HUES48 (cell line): ENCODE data around the gene MPPED1.

Experiments
- H3K27ac ChIP-seq: one replicate; pipeline ENCODE4 v1.7.0; 2013; ENCODE audit warnings: low read depth, low read length, inconsistent platforms
- H3K27me3 ChIP-seq: 2 replicates; pipeline ENCODE4 v1.6.1; 2013; ENCODE audit warnings: mild to moderate bottlenecking, low read length; ENCODE audit not compliant: control insufficient read depth, insufficient read depth
- H3K36me3 ChIP-seq: 2 replicates; pipeline ENCODE4 v1.6.1; 2013; ENCODE audit warnings: low read length; ENCODE audit not compliant: control insufficient read depth, insufficient read depth
- H3K4me1 ChIP-seq: 2 replicates; pipeline ENCODE4 v1.6.1; 2013; ENCODE audit warnings: mild to moderate bottlenecking, low read length; ENCODE audit not compliant: control insufficient read depth, insufficient read depth
- H3K4me3 ChIP-seq: 2 replicates; pipeline ENCODE4 v1.5.1; 2013; ENCODE audit warnings: mild to moderate bottlenecking, low read depth, low read length
- H3K9ac ChIP-seq: 2 replicates; pipeline ENCODE4 v1.6.1; 2013; ENCODE audit warnings: mild to moderate bottlenecking, low read depth, low read length, moderate library complexity
- H3K9me3 ChIP-seq: 2 replicates; pipeline ENCODE4 v1.6.1; 2013; ENCODE audit warnings: low read length; ENCODE audit not compliant: control insufficient read depth, insufficient read depth

MPPED1 gene

GRCh38 chr22:43504666-43505261 is 93.0 kb downstream of the MPPED1 start:
- Histone ChIP-seq H3K27me3 (no peaks in the 10 kb centered on the region), H3K9me3 (no peaks in the 10 kb centered on the region; the same call in 1 of the 2 replicates), H3K36me3 (no peaks in the 10 kb centered on the region), H3K27ac (no peak overlapping the region), H3K9ac (no peak overlapping the region), H3K4me1 (no peaks in the 10 kb centered on the region), H3K4me3 (no peak overlapping the region)

- H3K4me1 ChIP-seq = no peaks in the 10 kb centered on the region
- no peak overlapping the region for H3K27ac ChIP-seq
- H3K9ac ChIP-seq = no peak overlapping the region
- H3K9me3 ChIP-seq = no peaks in the 10 kb centered on the region; the same call in 1 of the 2 replicates
- H3K36me3 ChIP-seq = no peaks in the 10 kb centered on the region
- no peaks in the 10 kb centered on the region for H3K27me3 ChIP-seq
- no peak overlapping the region for H3K4me3 ChIP-seq
These were observed 93.6 kb downstream of the MPPED1 start for GRCh38 chr22:43505423-43505822.

GRCh38 chr22:43505896-43506295 is 94.1 kb downstream of the MPPED1 start:
- H3K9me3 ChIP-seq = no peaks in the 10 kb centered on the region; the same call in 1 of the 2 replicates
- H3K27ac ChIP-seq = no peak overlapping the region
- no peaks in the 10 kb centered on the region for H3K4me1 ChIP-seq
- H3K27me3 ChIP-seq = no peaks in the 10 kb centered on the region
- H3K4me3 ChIP-seq = no peak overlapping the region
- no peak overlapping the region for H3K9ac ChIP-seq
- no peaks in the 10 kb centered on the region for H3K36me3 ChIP-seq

- H3K36me3 ChIP-seq = no peaks in the 10 kb centered on the region
- no peak overlapping the region for H3K27ac ChIP-seq
- no peak overlapping the region for H3K4me3 ChIP-seq
- no peaks in the 10 kb centered on the region for H3K4me1 ChIP-seq
- no peaks in the 10 kb centered on the region; the same call in 1 of the 2 replicates for H3K9me3 ChIP-seq
- H3K27me3 ChIP-seq = no peaks in the 10 kb centered on the region
- no peak overlapping the region for H3K9ac ChIP-seq
These were observed 94.7 kb downstream of the MPPED1 start for GRCh38 chr22:43506487-43506886.

GRCh38 chr22:43507235-43507634 is 95.4 kb downstream of the MPPED1 start:
- no peaks in the 10 kb centered on the region for H3K27me3 ChIP-seq
- H3K4me3 ChIP-seq = no peak overlapping the region
- H3K27ac ChIP-seq = no peak overlapping the region
- no peaks in the 10 kb centered on the region; the same call in 1 of the 2 replicates for H3K9me3 ChIP-seq
- no peaks in the 10 kb centered on the region for H3K36me3 ChIP-seq
- H3K9ac ChIP-seq = no peak overlapping the region
- no peaks in the 10 kb centered on the region for H3K4me1 ChIP-seq

GRCh38 chr22:43508489-43508888 is 96.7 kb downstream of the MPPED1 start:
- no peaks in the 10 kb centered on the region; the same call in 1 of the 2 replicates for H3K9me3 ChIP-seq
- no peak overlapping the region for H3K9ac ChIP-seq
- no peak overlapping the region for H3K4me3 ChIP-seq
- no peaks in the 10 kb centered on the region for H3K4me1 ChIP-seq
- H3K27me3 ChIP-seq = no peaks in the 10 kb centered on the region
- H3K36me3 ChIP-seq = no peaks in the 10 kb centered on the region
- H3K27ac ChIP-seq = no peak overlapping the region

- Histone ChIP-seq H3K27me3 (no peaks in the 10 kb centered on the region), H3K9me3 (no peaks in the 10 kb centered on the region; the same call in 1 of the 2 replicates), H3K27ac (no peak overlapping the region), H3K36me3 (no peaks in the 10 kb centered on the region), H3K4me3 (no peak overlapping the region), H3K4me1 (no peaks in the 10 kb centered on the region), H3K9ac (no peak overlapping the region)
These were observed 97.5 kb downstream of the MPPED1 start for GRCh38 chr22:43509337-43509736.

- Histone ChIP-seq H3K36me3 (no peaks in the 10 kb centered on the region), H3K27ac (no peak overlapping the region), H3K4me1 (no peaks in the 10 kb centered on the region), H3K27me3 (no peaks in the 10 kb centered on the region), H3K9ac (no peak overlapping the region), H3K4me3 (no peak overlapping the region), H3K9me3 (no peaks in the 10 kb centered on the region)
These were observed 98.7 kb downstream of the MPPED1 start for GRCh38 chr22:43510281-43511070.

GRCh38 chr22:43511276-43511910 is 99.6 kb downstream of the MPPED1 start:
- Histone ChIP-seq H3K36me3 (no peaks in the 10 kb centered on the region), H3K9me3 (no peaks in the 10 kb centered on the region), H3K4me3 (no peak overlapping the region), H3K9ac (no peak overlapping the region), H3K4me1 (no peaks in the 10 kb centered on the region), H3K27me3 (no peaks in the 10 kb centered on the region), H3K27ac (no peak overlapping the region)

- Histone ChIP-seq H3K27ac (no peak overlapping the region), H3K9ac (no peak overlapping the region), H3K4me1 (no peaks in the 10 kb centered on the region), H3K9me3 (no peaks in the 10 kb centered on the region), H3K27me3 (no peaks in the 10 kb centered on the region), H3K36me3 (no peaks in the 10 kb centered on the region), H3K4me3 (no peak overlapping the region)
These were observed 100.5 kb downstream of the MPPED1 start for GRCh38 chr22:43512279-43512678.
